ENCODE results near the gene PKLR. TPM values are rescaled to one million over a fixed set of nuclear protein-coding genes. Genes with fewer than 3 reads are reported as not detected.

The PKLR gene
- total RNA-seq (2021; fragmentation: NEBNext Ultra II Directional; extraction: Animal tissue kit (Norgen Biotek cat#: 25700)) (2.3 and 2.4 TPM in 2 replicates), polyA plus RNA-seq (2011; rRNA removed) (7.5 and 9.9 TPM in 2 replicates), polyA minus RNA-seq (2011; rRNA and poly(A)+ RNA removed) (2.8 and 3.7 TPM in 2 replicates)
- polyA plus RNA-seq (2011; cell fraction: cytosol; rRNA removed), result 7.1 TPM
- polyA plus RNA-seq (2011; cell fraction: nucleus; rRNA removed), result 8.5 TPM
- polyA plus RNA-seq (2012, experiment 1 of 2), result 2.9 to 5.2 TPM (median 4.0 TPM) in 4 replicates
- polyA plus RNA-seq (2012, experiment 2 of 2), result 4.1 TPM
- polyA plus RNA-seq (2013, experiment 1 of 2), result 0.93 TPM
- 0.96 TPM for polyA plus RNA-seq (2013, experiment 2 of 2)
- 1.5 TPM for polyA minus RNA-seq (2011; cell fraction: cytosol; rRNA and poly(A)+ RNA removed)
- 1.1 TPM for polyA minus RNA-seq (2011; cell fraction: nucleus; rRNA and poly(A)+ RNA removed)
- long read RNA-seq, experiment 1, partial matches to known transcripts, result 1 of 3 reads
- long read RNA-seq, experiment 1, other reads (novel, unspliced or antisense), result 2 of 3 reads
- long read RNA-seq, experiment 2, partial matches to known transcripts, result 0 of 1 reads
- long read RNA-seq, experiment 2, other reads (novel, unspliced or antisense), result 1 of 1 reads

- peaks cover under 1% of the 10 kb centered on the region; the same call in 1 of the 2 replicates for H3K23me2 ChIP-seq (ENCODE audit: low read depth, low read length)
- H2BK120ac ChIP-seq (replicated peaks; ENCODE audit: low read depth, low read length), result no peak within 1 kb of the TSS
- no peaks in the 10 kb centered on the region for H3K36me3 ChIP-seq (ENCODE audit: control insufficient read depth in 2 of 4, insufficient read depth in 4 of 4, low read length in 3 of 4)
- H3K27me3 ChIP-seq (replicated peaks in 1 of 4; ENCODE audit: control insufficient read depth in 3 of 4, extremely low read depth in 1 of 4, insufficient read depth in 3 of 4, low read length in 3 of 4), result no peaks in the 10 kb centered on the region; a peak in 2 of 7 replicates
- H2BK15ac ChIP-seq (ENCODE audit: low read length), result no peak within 1 kb of the TSS
- no peaks in the 10 kb centered on the region for H4K20me1 ChIP-seq (replicated peaks in 1 of 2; ENCODE audit: control insufficient read depth in 1 of 2, insufficient read depth in 2 of 2, low read length in 2 of 2)
- no peak within 1 kb of the TSS for H3K27ac ChIP-seq (ENCODE audit: low read depth, low read length)
- peaks cover 0 to 10% (median 2%) of the 10 kb centered on the region in 4 experiments; a peak in 5 of 7 replicates for H3K4me1 ChIP-seq (replicated peaks in 1 of 4; ENCODE audit: control insufficient read depth in 3 of 4, insufficient read depth in 4 of 4, low read length in 3 of 4)
- H3K4me3 ChIP-seq (ENCODE audit: extremely low read depth in 1 of 4, insufficient read depth in 2 of 4, low read depth in 3 of 4, low read length in 4 of 4), result no peak within 1 kb of the TSS
- H3K4me2 ChIP-seq (ENCODE audit: insufficient read depth in 1 of 2, low read depth in 2 of 2, low read length in 2 of 2), result no peak within 1 kb of the TSS
- H3K79me2 ChIP-seq (ENCODE audit: control insufficient read depth in 1 of 2, insufficient read depth in 2 of 2, low read length in 2 of 2), result no peaks in the 10 kb centered on the region
- WGBS, 2 experiments (ENCODE audit: extremely low coverage in 1 of 2, insufficient coverage in 1 of 2, insufficient read length in 1 of 2, insufficient replicate concordance in 2 of 2, low coverage in 1 of 2, low lambda C conversion rate in 2 of 2, missing lambda C conversion rate in 1 of 2), result 96% methylated on average over 5 of the region's 5 CpGs; no CpG with 5 or more reads in 1 of the 2 experiments
- no peak for TF ChIP-seq SRF (IDR thresholded peaks at IDR 0.05; ENCODE audit: low read depth, low read length)
- TF ChIP-seq SP4 (IDR thresholded peaks at IDR 0.05; ENCODE audit: low read length), result no peak
- no peak for TF ChIP-seq CTBP2 (IDR thresholded peaks at IDR 0.05; ENCODE audit: borderline replicate concordance, insufficient read depth, insufficient read length, low read length)
- TF ChIP-seq JUND (IDR thresholded peaks at IDR 0.05; ENCODE audit: low read length), result no peak
- TF ChIP-seq PHF8 (conservative IDR thresholded peaks at IDR 0.05; ENCODE audit: low read depth, low read length), result no peak
- TF ChIP-seq POLR2AphosphoS5 (IDR thresholded peaks at IDR 0.05; ENCODE audit: low read depth, low read length), result no peak
- no peak for TF ChIP-seq ASH2L (IDR thresholded peaks at IDR 0.05; ENCODE audit: low read length)
- no peak for TF ChIP-seq ATF3 (IDR thresholded peaks at IDR 0.05; ENCODE audit: insufficient read depth, low read depth, low read length)
- no peak for TF ChIP-seq SIX5 (IDR thresholded peaks at IDR 0.05; ENCODE audit: low read depth, low read length)
- no peak for TF ChIP-seq RXRA (IDR thresholded peaks at IDR 0.05; ENCODE audit: insufficient read depth, low read depth, low read length)
- H3K4ac ChIP-seq (replicated peaks; ENCODE audit: insufficient read length, low read depth, low read length), result no peak within 1 kb of the TSS
- peak within 1 kb of the TSS; percentile 65; the same call in 1 of the 2 replicates for H2AK5ac ChIP-seq (ENCODE audit: low read depth, low read length)
- no peaks in the 10 kb centered on the region for H3K79me1 ChIP-seq (ENCODE audit: low read depth, low read length)
- H3K18ac ChIP-seq (ENCODE audit: extremely low read depth, low read length), result no peak within 1 kb of the TSS
- FAIRE-seq (no peak), DNase-seq (ENCODE audit: low read depth in 1 of 2, low spot score in 2 of 2) (no peak)
- no peak within 1 kb of the TSS for H4K5ac ChIP-seq (ENCODE audit: insufficient read length, low read depth, low read length)
- no peak within 1 kb of the TSS for H3K56ac ChIP-seq (replicated peaks; ENCODE audit: insufficient read length, low read depth, low read length)
- no peak within 1 kb of the TSS for H3K23ac ChIP-seq (ENCODE audit: insufficient read length)
- H2AFZ ChIP-seq (ENCODE audit: low read length), result no peak within 1 kb of the TSS
- no peaks in the 10 kb centered on the region for H3K9me3 ChIP-seq (ENCODE audit: insufficient read depth in 2 of 2, low read depth in 1 of 2, low read length in 1 of 2)
- CTCF ChIA-PET (ENCODE audit: partially characterized antibody), result interaction anchor here (1.4 to 2.9 kb wide), 5 partner anchors 9 to 51 kb away, joined by 4 to 11 read pairs (median 7); no protein-coding TSS in a partner anchor
- H3K14ac ChIP-seq (ENCODE audit: insufficient read length), result no peak within 1 kb of the TSS
- H3K9ac ChIP-seq (replicated peaks in 1 of 4; ENCODE audit: extremely low read depth in 1 of 4, low read depth in 3 of 4, low read length in 3 of 4), result no peak within 1 kb of the TSS
- no peak within 1 kb of the TSS for H2BK20ac ChIP-seq (ENCODE audit: low read length)
- no peak within 1 kb of the TSS for H2BK12ac ChIP-seq (ENCODE audit: low read depth, low read length)
- POLR2A ChIA-PET (ENCODE audit: partially characterized antibody), result interaction anchor here (1.2 kb wide), 1 partner anchor 39 kb away, joined by 3 read pairs; the partner anchor contains the start of gene SCAMP3
- H4K91ac ChIP-seq (replicated peaks; ENCODE audit: insufficient read length, low read length), result no peak within 1 kb of the TSS
- no peak within 1 kb of the TSS; the same call in 1 of the 2 replicates for H4K8ac ChIP-seq (ENCODE audit: extremely low read depth, insufficient read depth, low read length)
- H2BK5ac ChIP-seq (ENCODE audit: low read depth, low read length), result no peak within 1 kb of the TSS
Observed at GRCh38 chr1:155301342-155301841, at the start of gene PKLR. TSS of gene PKLR (minus strand) at chr1:155301438. CDS start at chr1:155301395, 43 bp downstream.

All from H1 (cell line).